CD4-positive, alpha-beta T cell treated with Interleukin-10 for 1 hour (primary cell): ENCODE measurements around the gene GPR158.

ENCODE experiments used
- DNase-seq: peaks from one replicate; pipeline ENCODE4 v3.0.0-alpha.2; 2020

Gene GPR158

GRCh38 chr10:25425776-25426175, 251.0 kb downstream of the GPR158 start:
- DNase-seq = no peak

- no peak for DNase-seq
Observed at GRCh38 chr10:25436431-25436830, 261.6 kb downstream of the GPR158 start.

DNA sequence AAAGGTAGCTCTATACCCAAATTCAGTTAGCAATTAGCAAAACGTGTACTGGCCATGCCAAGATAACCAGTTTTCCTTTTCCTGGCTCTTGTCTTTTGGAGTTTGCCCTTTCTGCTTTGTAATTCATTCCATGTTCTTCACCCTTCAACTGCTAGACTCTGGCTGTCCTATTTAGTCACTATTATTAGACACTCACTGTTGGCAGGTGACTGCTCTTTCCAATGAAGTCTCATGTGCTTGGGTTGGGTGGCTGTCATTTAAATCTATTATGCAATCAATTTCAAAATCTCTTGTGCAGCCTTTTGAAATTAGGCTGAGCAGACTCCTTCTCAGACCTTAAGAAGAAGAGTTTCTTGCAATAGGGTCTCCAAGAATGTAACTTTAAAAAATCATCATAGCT, 266.5 kb downstream of the GPR158 start:
- DNase-seq = no peak

DNA sequence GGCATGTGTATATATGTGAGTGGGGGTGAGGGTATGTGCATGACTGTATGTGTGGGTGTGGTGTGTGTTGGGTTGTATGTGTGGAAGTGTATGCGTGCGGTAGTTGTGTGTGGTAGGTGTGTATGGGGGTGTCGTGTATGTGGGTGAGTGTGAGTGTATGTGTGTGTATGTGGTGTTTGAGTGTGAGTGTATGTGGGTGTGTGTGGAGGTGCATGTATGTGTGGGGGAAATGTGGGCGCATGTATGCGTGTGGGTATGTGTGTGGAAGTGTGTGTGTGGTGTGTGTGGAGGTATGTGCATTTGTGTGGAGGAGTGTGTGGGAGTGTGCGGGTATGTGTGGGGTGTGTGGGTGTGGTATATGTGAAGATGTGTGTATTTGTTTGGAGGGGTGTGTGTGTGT, 269.5 kb downstream of the GPR158 start:
- no peak for DNase-seq

GRCh38 chr10:25451401-25451800, 276.6 kb downstream of the GPR158 start:
- DNase-seq = no peak

GRCh38 chr10:25453619-25454018, 278.8 kb downstream of the GPR158 start:
- no peak for DNase-seq

- DNase-seq = no peak
Observed at GRCh38 chr10:25455980-25456567, 281.3 kb downstream of the GPR158 start.

DNA sequence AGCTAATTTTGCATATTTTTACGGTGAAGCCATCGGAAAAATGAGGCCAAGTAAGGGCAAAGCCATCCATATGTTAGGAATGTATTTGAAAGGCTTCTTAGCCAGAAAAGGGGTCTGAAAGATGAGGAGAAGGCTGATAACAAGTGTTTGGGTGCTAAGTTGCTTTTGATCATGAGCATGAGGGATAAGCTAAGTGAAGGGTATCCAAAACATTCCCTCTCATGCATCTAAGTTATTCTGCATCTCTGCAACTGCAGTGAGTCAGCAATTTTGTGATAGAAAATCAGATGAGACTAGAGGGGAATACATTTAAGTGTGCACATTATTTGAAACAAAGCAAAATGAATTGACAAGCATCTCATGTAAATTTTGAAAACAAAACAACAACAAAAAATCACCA, 282.8 kb downstream of the GPR158 start:
- no peak for DNase-seq

GRCh38 chr10:25465582-25466372, 291.0 kb downstream of the GPR158 start:
- DNase-seq = no peak

- no peak for DNase-seq
Observed at GRCh38 chr10:25467881-25468280, 293.1 kb downstream of the GPR158 start.

DNA sequence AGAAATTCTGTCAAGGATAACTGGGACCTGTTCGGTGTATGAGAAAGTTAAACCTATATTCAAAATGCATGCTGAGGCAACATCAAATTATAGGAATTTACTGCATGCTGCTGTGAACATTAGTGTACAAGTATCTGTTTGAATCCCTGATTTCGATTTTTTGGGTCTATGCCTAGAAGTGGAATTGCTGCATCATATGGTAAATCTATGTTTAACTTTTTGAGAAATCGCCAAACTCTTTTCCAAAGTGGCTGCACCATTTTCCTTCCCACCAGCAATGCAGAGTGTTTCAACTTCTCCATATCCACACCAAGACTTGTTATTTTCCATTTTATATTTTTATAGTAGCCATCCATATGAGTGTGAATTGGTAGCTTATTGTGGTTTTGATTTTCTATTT, 306.7 kb downstream of the GPR158 start:
- no peak for DNase-seq

- no peak for DNase-seq
Observed at GRCh38 chr10:25483999-25484398, 309.2 kb downstream of the GPR158 start.

GRCh38 chr10:25487266-25487665, 312.5 kb downstream of the GPR158 start:
- DNase-seq = no peak

DNA sequence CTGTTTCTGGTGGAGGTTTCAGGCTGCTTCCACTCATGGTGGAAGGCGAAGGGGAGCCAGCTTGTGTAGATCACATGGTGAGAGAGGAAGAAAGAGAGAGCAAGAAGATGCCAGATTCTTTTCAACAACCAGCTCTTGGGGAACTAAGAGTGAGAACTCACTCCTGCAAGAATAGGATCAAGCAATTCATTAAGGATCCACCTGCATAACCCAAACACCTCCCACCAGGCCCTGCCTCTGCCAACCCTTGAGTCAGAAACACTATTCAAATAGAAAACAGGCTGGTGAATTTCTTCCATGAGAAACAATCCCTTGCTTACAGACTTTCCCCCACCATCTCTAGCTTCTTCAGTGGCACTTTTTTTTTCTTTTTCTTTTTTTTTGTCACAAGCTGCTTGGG, 317.2 kb downstream of the GPR158 start:
- no peak for DNase-seq

DNA sequence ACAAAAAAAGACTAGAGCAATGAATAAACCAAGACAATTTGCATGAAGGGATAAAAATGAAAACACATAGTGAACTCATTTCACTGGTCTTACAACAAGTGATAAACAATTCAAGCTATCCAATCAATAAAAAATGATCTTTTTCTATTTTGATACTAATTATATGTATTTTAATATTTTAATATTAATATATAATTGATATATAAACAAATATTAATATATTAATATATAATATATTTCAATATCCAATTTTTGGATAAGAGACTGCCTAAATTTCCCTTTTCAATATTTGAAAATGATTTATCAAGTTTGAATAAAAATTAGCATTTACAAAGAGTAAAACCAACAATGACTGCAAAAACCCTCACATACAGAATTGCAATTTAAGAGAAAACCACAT, 317.9 kb downstream of the GPR158 start:
- DNase-seq = no peak

GRCh38 chr10:25493122-25493893, 318.5 kb downstream of the GPR158 start:
- no peak for DNase-seq

DNA sequence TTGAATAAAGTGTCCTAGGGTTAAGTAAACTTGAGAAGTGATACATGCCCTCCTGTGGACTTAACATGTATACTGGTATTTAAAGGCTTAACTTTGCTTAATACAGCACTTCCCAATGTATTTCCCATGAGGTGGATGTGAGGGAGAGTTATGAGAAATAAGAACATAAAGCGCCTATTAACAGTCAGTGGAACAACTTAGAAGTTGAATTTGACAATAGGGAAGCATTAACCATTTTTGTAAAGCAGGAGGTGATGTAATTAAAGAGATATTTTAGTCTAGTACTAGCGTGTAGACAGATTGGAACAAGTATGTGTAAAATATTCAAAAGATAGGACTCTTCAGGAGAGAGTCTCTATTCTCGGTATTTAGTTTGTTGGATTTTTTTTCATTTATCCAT, 322.4 kb downstream of the GPR158 start:
- DNase-seq = no peak

DNA sequence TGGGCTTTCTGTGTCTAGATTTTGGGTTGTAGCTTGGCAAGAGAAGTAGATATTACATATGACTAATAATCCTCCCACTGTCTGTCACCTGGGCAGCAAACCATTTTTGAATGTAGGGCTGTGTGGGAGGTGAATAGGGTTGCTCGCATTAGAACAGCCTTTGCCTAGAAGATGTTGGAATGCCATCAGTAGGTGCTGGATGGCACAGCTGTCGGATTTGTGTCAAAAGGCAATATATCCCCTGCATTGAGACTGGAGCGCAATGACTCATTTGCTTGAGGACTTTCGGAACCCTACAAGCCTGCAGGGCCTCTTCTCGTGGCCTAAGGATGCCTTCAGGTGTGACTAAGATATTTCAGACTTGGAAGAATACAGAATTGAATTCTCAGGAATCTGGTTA, 323.8 kb downstream of the GPR158 start:
- no peak for DNase-seq

DNA sequence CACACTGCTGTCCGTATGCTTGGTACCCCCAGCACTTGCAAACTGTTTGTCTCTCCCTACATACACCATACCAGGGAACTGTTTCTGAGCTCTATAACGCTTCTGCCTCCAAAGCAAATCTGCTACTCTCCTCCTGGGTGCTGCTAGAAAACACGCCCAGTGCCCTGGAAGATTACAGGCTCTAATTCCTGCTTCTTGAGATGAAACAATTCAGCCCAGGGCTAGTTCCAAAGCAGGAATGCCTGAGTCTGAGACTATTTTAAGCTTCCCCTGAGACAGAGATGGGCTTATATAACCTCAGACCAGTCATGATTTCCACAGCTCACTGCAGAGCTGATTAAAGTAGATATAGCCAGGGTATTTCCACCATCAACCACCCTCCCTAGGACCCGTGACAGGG, 327.1 kb downstream of the GPR158 start:
- DNase-seq = no peak

GRCh38 chr10:25502453-25502852, 327.7 kb downstream of the GPR158 start:
- no peak for DNase-seq

GRCh38 chr10:25504306-25504705, 329.5 kb downstream of the GPR158 start:
- DNase-seq = no peak

GRCh38 chr10:25504838-25505237, 330.0 kb downstream of the GPR158 start:
- DNase-seq = no peak

DNA sequence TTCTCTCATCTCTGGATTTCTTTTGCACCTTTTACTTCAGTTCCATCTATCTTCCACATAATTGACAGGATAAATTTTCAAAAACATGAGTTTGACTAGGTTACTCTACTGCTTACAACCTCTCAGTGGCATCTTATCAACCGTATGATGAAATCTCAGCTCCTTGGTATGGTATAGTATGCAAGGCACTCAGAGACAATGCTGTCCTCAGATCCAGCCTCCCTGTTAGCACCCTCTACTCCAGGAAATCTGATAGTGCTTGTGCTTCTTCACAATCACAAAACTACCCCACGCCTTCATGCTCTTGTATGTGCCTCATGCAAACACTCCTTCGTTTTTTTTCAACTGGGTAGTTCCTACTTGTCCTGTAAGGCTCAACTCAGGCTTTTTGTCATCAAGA, 330.7 kb downstream of the GPR158 start:
- no peak for DNase-seq

- DNase-seq = no peak
Observed at GRCh38 chr10:25506821-25507335, 332.1 kb downstream of the GPR158 start.
